ENCODE results near the gene TMEM250. TPM values are rescaled to one million over a fixed set of nuclear protein-coding genes. Genes with fewer than 3 reads are reported as not detected.

TMEM250 gene
- total and polyA plus RNA-seq, 9 of the 15 experiments (the other 6 are each of a cell fraction or from before 2014, with no cell fraction given), result 0.32 to 44.6 (median 12.2) TPM

GRCh38 chr9:136140046-136140445 lies 21.4 kb upstream of the TMEM250 start:
- Histone ChIP-seq H3K9ac (ENCODE audit: insufficient read depth in 1 of 2, low read depth in 2 of 2, low read length in 2 of 2) (no peak overlapping the region), H2AFZ (ENCODE audit: low read depth, low read length) (no peak overlapping the region), H3K27me3 (ENCODE audit: control insufficient read depth in 2 of 2, insufficient read depth in 2 of 2, low read length in 2 of 2) (peaks cover 22 to 39% of the 10 kb centered on the region in 2 experiments), H3K4me2 (ENCODE audit: insufficient read depth, low read length) (no peak overlapping the region), H3K79me2 (ENCODE audit: control insufficient read depth, insufficient read depth, low read length) (no peaks in the 10 kb centered on the region), H3K9me1 (ENCODE audit: control insufficient read depth, insufficient read depth, low read length) (no peaks in the 10 kb centered on the region), H3K4me1 (replicated peaks in 1 of 2; ENCODE audit: control insufficient read depth in 2 of 2, insufficient read depth in 2 of 2, low read length in 2 of 2) (peaks cover 0 to 40% of the 10 kb centered on the region in 2 experiments; a peak in 2 of 5 replicates), H3K4me3 (no peak overlapping the region), H4K20me1 (replicated peaks; ENCODE audit: control insufficient read depth, insufficient read depth, low read length) (peaks cover 6% of the 10 kb centered on the region; the same call in 1 of the 2 replicates), H3K9me3 (replicated peaks; ENCODE audit: control insufficient read depth, insufficient read depth, low read depth, low read length) (no peaks in the 10 kb centered on the region), H3K27ac (ENCODE audit: extremely low read depth, low read depth, low read length) (no peak overlapping the region), H3K36me3 (ENCODE audit: control insufficient read depth, insufficient read depth, low read length) (no peaks in the 10 kb centered on the region)
- WGBS (ENCODE audit: insufficient coverage, low coverage, missing lambda C conversion rate), result 13% methylated on average over 5 of the region's 5 CpGs
- in situ Hi-C loops (cut with MboI), result no loop called here
- ChIA-PET CTCF (ENCODE audit: low intra/inter-chr PET ratio) (interaction anchor here (1.1 kb wide), 1 partner anchor 128 kb away, joined by 3 read pairs; no protein-coding TSS in a partner anchor), POLR2A (no interaction called here)
- BruUV-seq (replicated peaks), result no TSS peak
- intact Hi-C loops (cut with micrococcal nuclease), result loop anchor here (5.0 kb wide), 2 partner anchors 127 to 348 kb away; no protein-coding TSS in a partner anchor
- FAIRE-seq (no peak), ATAC-seq (no peak), DNase-seq (ENCODE audit: extremely low read depth in 1 of 4, low spot score in 3 of 4) (no peak)
- TF ChIP-seq HDAC2 (IDR thresholded peaks at IDR 0.05) (no peak), NFXL1 (CRISPR knock-in tag; IDR thresholded peaks at IDR 0.05) (no peak), PRPF4 (IDR thresholded peaks at IDR 0.05; ENCODE audit: insufficient read depth, low read depth, low read length, poor library complexity, severe bottlenecking) (no peak), ZNF318 (IDR thresholded peaks at IDR 0.05; ENCODE audit: borderline replicate concordance in 1 of 2, low read depth in 1 of 2) (no peak), BCL6 (CRISPR knock-in tag; IDR thresholded peaks at IDR 0.05) (no peak), ELF1 (tag; IDR thresholded peaks at IDR 0.05) (no peak), THRB (CRISPR knock-in tag; conservative IDR thresholded peaks at IDR 0.05) (no peak)
- TF ChIP-seq, protein P1, sequence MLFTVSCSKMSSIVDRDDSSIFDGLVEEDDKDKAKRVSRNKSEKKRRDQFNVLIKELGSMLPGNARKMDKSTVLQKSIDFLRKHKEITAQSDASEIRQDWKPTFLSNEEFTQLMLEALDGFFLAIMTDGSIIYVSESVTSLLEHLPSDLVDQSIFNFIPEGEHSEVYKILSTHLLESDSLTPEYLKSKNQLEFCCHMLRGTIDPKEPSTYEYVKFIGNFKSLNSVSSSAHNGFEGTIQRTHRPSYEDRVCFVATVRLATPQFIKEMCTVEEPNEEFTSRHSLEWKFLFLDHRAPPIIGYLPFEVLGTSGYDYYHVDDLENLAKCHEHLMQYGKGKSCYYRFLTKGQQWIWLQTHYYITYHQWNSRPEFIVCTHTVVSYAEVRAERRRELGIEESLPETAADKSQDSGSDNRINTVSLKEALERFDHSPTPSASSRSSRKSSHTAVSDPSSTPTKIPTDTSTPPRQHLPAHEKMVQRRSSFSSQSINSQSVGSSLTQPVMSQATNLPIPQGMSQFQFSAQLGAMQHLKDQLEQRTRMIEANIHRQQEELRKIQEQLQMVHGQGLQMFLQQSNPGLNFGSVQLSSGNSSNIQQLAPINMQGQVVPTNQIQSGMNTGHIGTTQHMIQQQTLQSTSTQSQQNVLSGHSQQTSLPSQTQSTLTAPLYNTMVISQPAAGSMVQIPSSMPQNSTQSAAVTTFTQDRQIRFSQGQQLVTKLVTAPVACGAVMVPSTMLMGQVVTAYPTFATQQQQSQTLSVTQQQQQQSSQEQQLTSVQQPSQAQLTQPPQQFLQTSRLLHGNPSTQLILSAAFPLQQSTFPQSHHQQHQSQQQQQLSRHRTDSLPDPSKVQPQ (CRISPR knock-in tag; IDR thresholded peaks at IDR 0.05; ENCODE audit: borderline replicate concordance), result no peak
- TF ChIP-seq, protein P2, sequence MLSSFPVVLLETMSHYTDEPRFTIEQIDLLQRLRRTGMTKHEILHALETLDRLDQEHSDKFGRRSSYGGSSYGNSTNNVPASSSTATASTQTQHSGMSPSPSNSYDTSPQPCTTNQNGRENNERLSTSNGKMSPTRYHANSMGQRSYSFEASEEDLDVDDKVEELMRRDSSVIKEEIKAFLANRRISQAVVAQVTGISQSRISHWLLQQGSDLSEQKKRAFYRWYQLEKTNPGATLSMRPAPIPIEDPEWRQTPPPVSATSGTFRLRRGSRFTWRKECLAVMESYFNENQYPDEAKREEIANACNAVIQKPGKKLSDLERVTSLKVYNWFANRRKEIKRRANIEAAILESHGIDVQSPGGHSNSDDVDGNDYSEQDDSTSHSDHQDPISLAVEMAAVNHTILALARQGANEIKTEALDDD (IDR thresholded peaks at IDR 0.05), result no peak
